Renal pelvis (tissue), 4 donors: Measurements from ENCODE around the gene TSPEAR. TPM values are rescaled to one million over a fixed set of nuclear protein-coding genes. Genes with fewer than 3 reads are reported as not detected.
"Not testable (repeated sequence)": the region's sequence is repeated elsewhere in the genome, so short reads cannot be mapped to it uniquely, and the experiment has no call there.

Experiments used
- DNase-seq: peaks from one replicate; pipeline ENCODE4 v3.0.0-alpha.2; 2013
- polyA plus RNA-seq, 3 donors: library from polyadenylated mRNA; unstranded; fragments of 120-200 nt; gene quantifications; one replicate each; pipeline ENCODE4 v1.2.1, GENCODE V29; 2013; ENCODE audit not compliant: insufficient read length in 3 of 3

TSPEAR gene
- polyA plus RNA-seq, 3 donors = 0.95 to 1.1 (median 1.0) TPM

- DNase-seq = no peak
Observed at GRCh38 chr21:44603109-44603875, 108.1 kb downstream of the TSPEAR start.

- DNase-seq = no peak
Observed at GRCh38 chr21:44602463-44602850, 108.9 kb downstream of the TSPEAR start.

GRCh38 chr21:44601596-44602462, 109.5 kb downstream of the TSPEAR start:
- DNase-seq = no peak

GRCh38 chr21:44601091-44601490, 110.3 kb downstream of the TSPEAR start:
- DNase-seq = not testable (repeated sequence)

GRCh38 chr21:44600118-44600978, 111.0 kb downstream of the TSPEAR start, which contains the start of gene KRTAP10-7:
Gene KRTAP10-7, plus strand, starts transcription at chr21:44600597. Its CDS starts 25 bp downstream, at chr21:44600622.
- DNase-seq = not testable (repeated sequence)

- DNase-seq = no peak
Observed at GRCh38 chr21:44599264-44600029, 111.9 kb downstream of the TSPEAR start.

GRCh38 chr21:44598061-44598460, 113.3 kb downstream of the TSPEAR start:
- no peak for DNase-seq

- no peak for DNase-seq
Observed at GRCh38 chr21:44596068-44596725, 115.2 kb downstream of the TSPEAR start.

GRCh38 chr21:44595524-44595923, 115.8 kb downstream of the TSPEAR start:
- no peak for DNase-seq

- DNase-seq = no peak
Observed at GRCh38 chr21:44594406-44594916, 116.9 kb downstream of the TSPEAR start.

GRCh38 chr21:44593598-44594405, 117.6 kb downstream of the TSPEAR start:
- no peak for DNase-seq

GRCh38 chr21:44592446-44593311, 118.7 kb downstream of the TSPEAR start, which contains the start of gene KRTAP10-6:
Gene KRTAP10-6, minus strand, starts transcription at chr21:44592505. Its CDS starts 21 bp downstream, at chr21:44592484.
- DNase-seq = no peak

- DNase-seq = not testable (repeated sequence)
Observed at GRCh38 chr21:44591801-44592130, 119.6 kb downstream of the TSPEAR start.

GRCh38 chr21:44590897-44591800, 120.2 kb downstream of the TSPEAR start:
- not testable (repeated sequence) for DNase-seq

- DNase-seq = no peak
Observed at GRCh38 chr21:44590311-44590721, 121.1 kb downstream of the TSPEAR start.

GRCh38 chr21:44589586-44590305, 121.6 kb downstream of the TSPEAR start:
- DNase-seq = no peak
